ENCODE measurements around the gene PRELID2.

PRELID2 gene

GRCh38 chr5:145793574-145793973 lies 41.6 kb downstream of the PRELID2 start:
- DNase-seq = no peak

- no peak for DNase-seq
These were observed 42.3 kb downstream of the PRELID2 start for GRCh38 chr5:145792840-145793239.

- no peak for DNase-seq
These were observed 43.3 kb downstream of the PRELID2 start for GRCh38 chr5:145791866-145792265.

GRCh38 chr5:145787996-145788395 lies 47.1 kb downstream of the PRELID2 start:
- DNase-seq = no peak

GRCh38 chr5:145787507-145787906 lies 47.6 kb downstream of the PRELID2 start:
- DNase-seq = no peak

GRCh38 chr5:145787001-145787400 lies 48.1 kb downstream of the PRELID2 start:
- no peak for DNase-seq

GRCh38 chr5:145780982-145781381 lies 54.2 kb downstream of the PRELID2 start:
- no peak for DNase-seq

GRCh38 chr5:145778144-145778900 lies 56.8 kb downstream of the PRELID2 start:
- DNase-seq = no peak

GRCh38 chr5:145777445-145778063 lies 57.6 kb downstream of the PRELID2 start:
- DNase-seq = no peak

- no peak for DNase-seq
These were observed 58.3 kb downstream of the PRELID2 start for GRCh38 chr5:145776886-145777285.

GRCh38 chr5:145775893-145776444 lies 59.2 kb downstream of the PRELID2 start:
- DNase-seq = no peak

- no peak for DNase-seq
These were observed 59.7 kb downstream of the PRELID2 start for GRCh38 chr5:145775411-145775810.

GRCh38 chr5:145774442-145774841 lies 60.7 kb downstream of the PRELID2 start:
- DNase-seq = no peak

- DNase-seq = no peak
These were observed 62.7 kb downstream of the PRELID2 start for GRCh38 chr5:145772466-145772865.

- DNase-seq = no peak
These were observed 66.3 kb downstream of the PRELID2 start for GRCh38 chr5:145768863-145769262.

- no peak for DNase-seq
These were observed 70.8 kb downstream of the PRELID2 start for GRCh38 chr5:145764325-145764724.

- DNase-seq = no peak
These were observed 72.3 kb downstream of the PRELID2 start for GRCh38 chr5:145762833-145763232.

- DNase-seq = no peak
These were observed 73.9 kb downstream of the PRELID2 start for GRCh38 chr5:145761254-145761653.

GRCh38 chr5:145760660-145761059 lies 74.5 kb downstream of the PRELID2 start:
- DNase-seq = no peak

GRCh38 chr5:145752947-145753346 lies 82.2 kb downstream of the PRELID2 start:
- DNase-seq = no peak

- no peak for DNase-seq
These were observed 82.6 kb downstream of the PRELID2 start for GRCh38 chr5:145752534-145752933.

GRCh38 chr5:145750199-145750598 lies 84.9 kb downstream of the PRELID2 start:
- no peak for DNase-seq

GRCh38 chr5:145743396-145744061 lies 91.6 kb downstream of the PRELID2 start:
- DNase-seq = no peak

- DNase-seq = no peak
These were observed 95.3 kb downstream of the PRELID2 start for GRCh38 chr5:145739843-145740242.

Measured in DMS79 (cell line).